ENCODE measurements around the gene HOXC9. TPM values are rescaled to one million over a fixed set of nuclear protein-coding genes. Genes with fewer than 3 reads are reported as not detected.
A peak's percentile ranks its signal among the peaks of the same experiment; 100 is the strongest.

Gene HOXC9
- polyA plus RNA-seq, 1 donor from 2014 or later, result not detected

- peaks cover 8 to 35% (median 13%) of the 10 kb centered on the region in 3 donors for H3K4me1 Mint-ChIP-seq
- peaks cover 0 to 4% (median 0%) of the 10 kb centered on the region in 3 donors for H3K9me3 Mint-ChIP-seq
- peaks cover 1% of the 10 kb centered on the region for H3K36me3 Mint-ChIP-seq
- peak overlapping the region in 3 of 4 donors; percentile 24 to 48 (median 41) for H3K4me3 Mint-ChIP-seq
- H3K27me3 Mint-ChIP-seq, result peaks cover 63% of the 10 kb centered on the region
- H3K27ac Mint-ChIP-seq, result peak overlapping the region in 2 of 3 donors; percentile 18 to 93
These were observed 11.9 kb downstream of the HOXC9 start for GRCh38 chr12:54011665-54012532.

DNA sequence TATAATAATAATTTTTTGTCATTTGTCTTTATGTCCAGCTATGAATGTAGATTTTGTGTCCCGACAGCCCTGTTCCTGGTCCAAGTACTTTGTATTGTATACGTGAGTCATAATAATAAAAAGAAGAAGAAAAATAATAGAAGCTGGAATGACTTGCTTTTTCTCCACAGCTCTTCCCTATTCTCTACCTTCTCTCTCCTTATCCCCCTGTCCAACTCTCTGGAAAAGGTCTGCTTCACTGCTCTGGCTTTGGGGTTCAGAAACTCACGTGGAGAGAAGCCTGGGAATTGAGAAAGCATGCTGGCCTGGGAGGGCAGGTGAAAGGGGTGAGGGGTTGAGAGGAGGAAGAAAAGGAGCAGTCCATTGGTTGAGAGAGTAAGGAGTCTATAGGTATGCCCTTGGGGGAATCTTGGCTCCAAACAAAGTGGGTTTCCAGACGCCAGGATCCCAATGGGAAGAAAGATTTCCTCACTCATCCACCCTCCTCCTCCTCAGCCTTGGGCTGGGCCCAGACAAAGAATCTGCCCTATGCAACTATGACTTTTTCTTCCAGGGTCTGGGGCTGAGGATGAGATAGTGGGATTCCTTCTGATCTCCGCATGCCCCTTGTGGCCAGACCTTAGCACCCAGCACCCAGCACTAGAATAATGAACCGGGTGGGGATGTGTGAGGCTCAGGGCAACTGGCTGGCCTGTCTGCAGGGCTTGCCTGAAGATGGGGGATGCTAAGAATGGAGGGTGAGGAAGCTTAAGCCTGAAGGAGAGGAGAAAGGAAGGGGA is 12.9 kb downstream of the HOXC9 start:
- H3K4me1 Mint-ChIP-seq, result peaks cover 11 to 37% (median 15%) of the 10 kb centered on the region in 3 donors
- peak overlapping the region in 1 of 3 donors; percentile 93 for H3K27ac Mint-ChIP-seq
- peaks cover 63% of the 10 kb centered on the region for H3K27me3 Mint-ChIP-seq
- peaks cover 1% of the 10 kb centered on the region for H3K36me3 Mint-ChIP-seq
- peaks cover 0 to 6% (median 0%) of the 10 kb centered on the region in 3 donors for H3K9me3 Mint-ChIP-seq
- peak overlapping the region in 2 of 4 donors; percentile 11 to 48 for H3K4me3 Mint-ChIP-seq

GRCh38 chr12:54014377-54015017 is 14.5 kb downstream of the HOXC9 start:
- Mint-ChIP-seq H3K27me3 (peaks cover 53% of the 10 kb centered on the region), H3K4me1 (peaks cover 6 to 33% (median 13%) of the 10 kb centered on the region in 3 donors), H3K36me3 (peaks cover 1% of the 10 kb centered on the region), H3K9me3 (peaks cover 0 to 3% (median 0%) of the 10 kb centered on the region in 3 donors), H3K4me3 (peak overlapping the region in 1 of 4 donors; percentile 76), H3K27ac (peak overlapping the region in 2 of 3 donors; percentile 93 to 96)

- Mint-ChIP-seq H3K4me3 (peak overlapping the region in 2 of 4 donors; percentile 52 to 76), H3K36me3 (peaks cover 1% of the 10 kb centered on the region), H3K9me3 (peaks cover 0 to 2% (median 0%) of the 10 kb centered on the region in 3 donors), H3K27ac (peak overlapping the region; percentile 81 to 96 (median 85)), H3K27me3 (peaks cover 49% of the 10 kb centered on the region), H3K4me1 (peaks cover 5 to 31% (median 13%) of the 10 kb centered on the region in 3 donors)
These were observed 15.3 kb downstream of the HOXC9 start for GRCh38 chr12:54015018-54015931.

- Mint-ChIP-seq H3K27ac (peak overlapping the region; percentile 23 to 93 (median 71)), H3K36me3 (peaks cover 1% of the 10 kb centered on the region), H3K4me3 (peak overlapping the region in 1 of 4 donors; percentile 76), H3K4me1 (peaks cover 5 to 27% (median 12%) of the 10 kb centered on the region in 3 donors), H3K27me3 (peaks cover 49% of the 10 kb centered on the region), H3K9me3 (peaks cover 0 to 2% (median 0%) of the 10 kb centered on the region in 3 donors)
These were observed 16.1 kb downstream of the HOXC9 start for GRCh38 chr12:54016051-54016450.

DNA sequence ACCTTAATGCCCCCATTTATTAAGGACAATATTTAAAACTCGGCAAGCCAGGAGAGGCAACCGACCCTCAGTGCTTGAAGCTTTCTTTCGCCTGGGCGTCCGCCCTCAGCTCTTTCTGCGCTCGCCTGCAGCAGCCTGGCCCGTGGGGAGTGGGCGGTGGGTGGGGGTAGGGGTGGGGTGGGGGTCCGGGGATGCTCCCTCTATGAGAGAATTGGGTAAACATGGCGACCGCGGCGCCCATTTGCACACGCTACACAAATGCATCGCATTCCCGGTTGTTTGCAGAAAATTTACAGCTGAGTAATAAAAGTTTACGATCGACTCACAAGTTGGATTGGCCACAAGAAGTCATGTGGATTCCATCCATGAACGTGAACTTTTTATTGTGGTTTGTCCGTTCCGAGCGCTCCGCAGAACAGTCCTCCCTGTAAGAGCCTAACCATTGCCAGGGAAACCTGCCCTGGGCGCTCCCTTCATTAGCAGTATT is 16.6 kb downstream of the HOXC9 start:
- Mint-ChIP-seq H3K4me1 (peaks cover 7 to 25% (median 10%) of the 10 kb centered on the region in 3 donors), H3K9me3 (peaks cover 0 to 2% (median 0%) of the 10 kb centered on the region in 3 donors), H3K27ac (peak overlapping the region; percentile 23 to 93 (median 71)), H3K36me3 (peaks cover 1% of the 10 kb centered on the region), H3K27me3 (peaks cover 48% of the 10 kb centered on the region), H3K4me3 (no peak overlapping the region)

- Mint-ChIP-seq H3K9me3 (peaks cover 0 to 2% (median 0%) of the 10 kb centered on the region in 3 donors), H3K36me3 (no peaks in the 10 kb centered on the region), H3K27me3 (peaks cover 48% of the 10 kb centered on the region), H3K27ac (peak overlapping the region; percentile 59 to 95 (median 93)), H3K4me3 (peak overlapping the region; percentile 79 to 95 (median 90)), H3K4me1 (peaks cover 9 to 22% (median 11%) of the 10 kb centered on the region in 3 donors)
These were observed 17.2 kb downstream of the HOXC9 start for GRCh38 chr12:54017027-54017788.

- peaks cover 51% of the 10 kb centered on the region for H3K27me3 Mint-ChIP-seq
- peaks cover 9 to 19% (median 11%) of the 10 kb centered on the region in 3 donors for H3K4me1 Mint-ChIP-seq
- peak overlapping the region; percentile 53 to 95 (median 93) for H3K27ac Mint-ChIP-seq
- peaks cover 0 to 2% (median 0%) of the 10 kb centered on the region in 3 donors for H3K9me3 Mint-ChIP-seq
- peak overlapping the region; percentile 79 to 95 (median 90) for H3K4me3 Mint-ChIP-seq
- no peaks in the 10 kb centered on the region for H3K36me3 Mint-ChIP-seq
These were observed 18.0 kb downstream of the HOXC9 start for GRCh38 chr12:54017878-54018467.

GRCh38 chr12:54018468-54018984 is 18.6 kb downstream of the HOXC9 start:
- Mint-ChIP-seq H3K9me3 (peaks cover 0 to 2% (median 0%) of the 10 kb centered on the region in 3 donors), H3K27ac (peak overlapping the region; percentile 53 to 95 (median 93)), H3K27me3 (peaks cover 51% of the 10 kb centered on the region), H3K36me3 (no peaks in the 10 kb centered on the region), H3K4me1 (peaks cover 9 to 19% (median 11%) of the 10 kb centered on the region in 3 donors), H3K4me3 (peak overlapping the region; percentile 79 to 95 (median 90))

- peaks cover 55% of the 10 kb centered on the region for H3K27me3 Mint-ChIP-seq
- H3K27ac Mint-ChIP-seq, result peak overlapping the region; percentile 81 to 96 (median 83)
- H3K36me3 Mint-ChIP-seq, result no peaks in the 10 kb centered on the region
- peak overlapping the region in 3 of 4 donors; percentile 55 to 74 (median 68) for H3K4me3 Mint-ChIP-seq
- H3K9me3 Mint-ChIP-seq, result peaks cover 0 to 2% (median 0%) of the 10 kb centered on the region in 3 donors
- H3K4me1 Mint-ChIP-seq, result peaks cover 9 to 19% (median 11%) of the 10 kb centered on the region in 3 donors
These were observed 19.3 kb downstream of the HOXC9 start for GRCh38 chr12:54019091-54019811.

DNA sequence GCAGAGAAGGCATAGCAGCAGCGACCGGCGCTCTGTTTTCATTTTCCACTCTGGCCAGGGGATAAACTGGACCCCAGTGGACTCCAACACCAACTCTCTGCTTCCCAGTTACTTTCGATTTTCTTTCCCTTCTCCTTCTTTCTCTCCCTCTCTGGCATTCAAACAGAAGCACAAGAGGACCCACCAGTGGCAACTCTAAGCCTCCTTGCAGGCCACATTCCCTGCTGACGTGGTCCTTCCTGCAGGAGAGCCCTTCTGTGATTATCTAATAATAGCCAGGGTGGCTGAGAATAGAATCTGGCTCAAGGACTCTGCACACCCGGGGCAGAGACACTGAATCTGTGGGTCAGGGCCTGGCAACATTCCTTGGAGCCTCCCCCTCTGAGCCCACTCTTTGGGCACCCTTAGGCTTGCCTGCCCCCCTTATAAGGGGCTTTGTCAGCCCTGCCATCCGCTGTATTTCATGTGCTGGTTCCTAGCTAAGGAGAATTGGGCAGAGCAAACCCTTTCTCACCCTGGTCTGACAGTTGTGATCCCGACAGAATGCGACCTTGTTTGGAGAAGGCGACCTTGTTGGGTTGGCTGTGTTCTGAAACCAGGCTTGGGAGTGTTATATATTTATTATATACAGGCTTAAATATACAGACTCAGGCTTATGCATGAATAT is 20.1 kb downstream of the HOXC9 start:
- Mint-ChIP-seq H3K27ac (peak overlapping the region in 2 of 3 donors; percentile 83 to 96), H3K4me1 (peaks cover 6 to 14% (median 9%) of the 10 kb centered on the region in 3 donors), H3K4me3 (peak overlapping the region in 2 of 4 donors; percentile 49 to 74), H3K9me3 (peaks cover 0 to 2% (median 0%) of the 10 kb centered on the region in 3 donors), H3K27me3 (peaks cover 51% of the 10 kb centered on the region), H3K36me3 (no peaks in the 10 kb centered on the region)

Measured in IgD-negative memory B cell (primary cell).